ENCODE results near the gene CCNK.

CCNK gene

GRCh38 chr14:99471731-99472130, 9.5 kb upstream of the CCNK start:
- Histone ChIP-seq H3K36me3 (ENCODE audit: insufficient read depth, low read length) (peaks cover 4% of the 10 kb centered on the region; the same call in 1 of the 2 replicates), H3K79me2 (ENCODE audit: insufficient read depth, low read length) (peaks cover 100% of the 10 kb centered on the region), H3K4me2 (ENCODE audit: insufficient read depth, low read length) (no peak overlapping the region), H3K4me3 (ENCODE audit: low read depth in 1 of 2, low read length in 2 of 2) (no peak overlapping the region), H3K27me3 (ENCODE audit: insufficient read depth, low read length, poor library complexity) (no peaks in the 10 kb centered on the region), H4K20me1 (ENCODE audit: insufficient read depth, low read length) (peaks cover 82% of the 10 kb centered on the region), H3K27ac (ENCODE audit: low read length) (no peak overlapping the region), H3K9ac (ENCODE audit: low read depth, low read length) (no peak overlapping the region), H3K4me1 (ENCODE audit: insufficient read depth, low read length) (no peaks in the 10 kb centered on the region), H2AFZ (ENCODE audit: low read depth, low read length) (no peak overlapping the region), H3K9me3 (ENCODE audit: insufficient read depth, low read length, severe bottlenecking) (no peaks in the 10 kb centered on the region)
- DNase-seq: no peak
- ATAC-seq (ENCODE audit: insufficient read depth, low read depth): no peak
- no peak for TF ChIP-seq CTCF (IDR thresholded peaks at IDR 0.05; ENCODE audit: borderline replicate concordance, extremely low read depth, low read length, poor library complexity, severe bottlenecking)
- TF ChIP-seq EZH2 (IDR thresholded peaks at IDR 0.05; ENCODE audit: borderline replicate concordance, low read depth, low read length, severe bottlenecking): no peak

GRCh38 chr14:99472937-99473336, 8.3 kb upstream of the CCNK start:
- ATAC-seq (ENCODE audit: insufficient read depth, low read depth) (no peak), DNase-seq (no peak)
- peaks cover 78% of the 10 kb centered on the region for H4K20me1 ChIP-seq (ENCODE audit: insufficient read depth, low read length)
- H3K36me3 ChIP-seq (ENCODE audit: insufficient read depth, low read length): no peaks in the 10 kb centered on the region
- H3K9me3 ChIP-seq (ENCODE audit: insufficient read depth, low read length, severe bottlenecking): no peaks in the 10 kb centered on the region
- no peak overlapping the region for H3K4me2 ChIP-seq (ENCODE audit: insufficient read depth, low read length)
- no peak overlapping the region for H2AFZ ChIP-seq (ENCODE audit: low read depth, low read length)
- H3K4me1 ChIP-seq (ENCODE audit: insufficient read depth, low read length): no peaks in the 10 kb centered on the region
- H3K27ac ChIP-seq (ENCODE audit: low read length): no peak overlapping the region
- peaks cover 100% of the 10 kb centered on the region for H3K79me2 ChIP-seq (ENCODE audit: insufficient read depth, low read length)
- H3K27me3 ChIP-seq (ENCODE audit: insufficient read depth, low read length, poor library complexity): no peaks in the 10 kb centered on the region
- H3K9ac ChIP-seq (ENCODE audit: low read depth, low read length): no peak overlapping the region
- no peak overlapping the region for H3K4me3 ChIP-seq (ENCODE audit: low read depth in 1 of 2, low read length in 2 of 2)
- TF ChIP-seq EZH2 (IDR thresholded peaks at IDR 0.05; ENCODE audit: borderline replicate concordance, low read depth, low read length, severe bottlenecking) (no peak), CTCF (IDR thresholded peaks at IDR 0.05; ENCODE audit: borderline replicate concordance, extremely low read depth, low read length, poor library complexity, severe bottlenecking) (no peak)

GRCh38 chr14:99473458-99473857, 7.8 kb upstream of the CCNK start:
- Histone ChIP-seq H3K9ac (ENCODE audit: low read depth, low read length) (no peak overlapping the region), H3K79me2 (ENCODE audit: insufficient read depth, low read length) (peaks cover 100% of the 10 kb centered on the region), H4K20me1 (ENCODE audit: insufficient read depth, low read length) (peaks cover 78% of the 10 kb centered on the region), H3K27ac (ENCODE audit: low read length) (no peak overlapping the region), H2AFZ (ENCODE audit: low read depth, low read length) (no peak overlapping the region), H3K9me3 (ENCODE audit: insufficient read depth, low read length, severe bottlenecking) (no peaks in the 10 kb centered on the region), H3K4me3 (ENCODE audit: low read depth in 1 of 2, low read length in 2 of 2) (no peak overlapping the region), H3K36me3 (ENCODE audit: insufficient read depth, low read length) (no peaks in the 10 kb centered on the region; the same call in 1 of the 2 replicates), H3K4me1 (ENCODE audit: insufficient read depth, low read length) (peaks cover 4% of the 10 kb centered on the region), H3K4me2 (ENCODE audit: insufficient read depth, low read length) (no peak overlapping the region), H3K27me3 (ENCODE audit: insufficient read depth, low read length, poor library complexity) (no peaks in the 10 kb centered on the region)
- TF ChIP-seq EZH2 (IDR thresholded peaks at IDR 0.05; ENCODE audit: borderline replicate concordance, low read depth, low read length, severe bottlenecking) (no peak), CTCF (IDR thresholded peaks at IDR 0.05; ENCODE audit: borderline replicate concordance, extremely low read depth, low read length, poor library complexity, severe bottlenecking) (no peak)
- ATAC-seq (ENCODE audit: insufficient read depth, low read depth) (no peak), DNase-seq (no peak)

GRCh38 chr14:99475179-99475578, 6.0 kb upstream of the CCNK start:
- DNase-seq (no peak), ATAC-seq (ENCODE audit: insufficient read depth, low read depth) (no peak)
- H3K4me2 ChIP-seq (ENCODE audit: insufficient read depth, low read length): no peak overlapping the region
- H3K4me1 ChIP-seq (ENCODE audit: insufficient read depth, low read length): peaks cover 18% of the 10 kb centered on the region
- H3K9ac ChIP-seq (ENCODE audit: low read depth, low read length): no peak overlapping the region
- H3K9me3 ChIP-seq (ENCODE audit: insufficient read depth, low read length, severe bottlenecking): no peaks in the 10 kb centered on the region
- peaks cover 100% of the 10 kb centered on the region for H3K79me2 ChIP-seq (ENCODE audit: insufficient read depth, low read length)
- no peaks in the 10 kb centered on the region; the same call in none of the 2 replicates for H3K36me3 ChIP-seq (ENCODE audit: insufficient read depth, low read length)
- no peak overlapping the region for H3K27ac ChIP-seq (ENCODE audit: low read length)
- H4K20me1 ChIP-seq (ENCODE audit: insufficient read depth, low read length): peaks cover 79% of the 10 kb centered on the region
- H3K4me3 ChIP-seq (ENCODE audit: low read depth in 1 of 2, low read length in 2 of 2): no peak overlapping the region
- no peak overlapping the region for H2AFZ ChIP-seq (ENCODE audit: low read depth, low read length)
- H3K27me3 ChIP-seq (ENCODE audit: insufficient read depth, low read length, poor library complexity): no peaks in the 10 kb centered on the region
- TF ChIP-seq CTCF (IDR thresholded peaks at IDR 0.05; ENCODE audit: borderline replicate concordance, extremely low read depth, low read length, poor library complexity, severe bottlenecking) (no peak), EZH2 (IDR thresholded peaks at IDR 0.05; ENCODE audit: borderline replicate concordance, low read depth, low read length, severe bottlenecking) (no peak)
